Skin of body (tissue), 2 donors: ENCODE data around the gene TRAF4. TPM values are rescaled to one million over a fixed set of nuclear protein-coding genes. Genes with fewer than 3 reads are reported as not detected.
A peak's percentile ranks its signal among the peaks of the same experiment; 100 is the strongest.
"Not testable (repeated sequence)": the region's sequence is repeated elsewhere in the genome, so short reads cannot be mapped to it uniquely, and the experiment has no call there.

ENCODE experiments used
- DNase-seq: peaks from one replicate; lab custom pipeline; 2025; lab: John Stamatoyannopoulos, UW
- total RNA-seq: library from RNA; depleted of rRNA; stranded (reverse); fragments of >200 nt; gene quantifications from one replicate; pipeline ENCODE4 v1.2.3, GENCODE V29; 2014

Gene TRAF4
- total RNA-seq, 1 donor from 2014 or later, result 16.7 TPM

DNA sequence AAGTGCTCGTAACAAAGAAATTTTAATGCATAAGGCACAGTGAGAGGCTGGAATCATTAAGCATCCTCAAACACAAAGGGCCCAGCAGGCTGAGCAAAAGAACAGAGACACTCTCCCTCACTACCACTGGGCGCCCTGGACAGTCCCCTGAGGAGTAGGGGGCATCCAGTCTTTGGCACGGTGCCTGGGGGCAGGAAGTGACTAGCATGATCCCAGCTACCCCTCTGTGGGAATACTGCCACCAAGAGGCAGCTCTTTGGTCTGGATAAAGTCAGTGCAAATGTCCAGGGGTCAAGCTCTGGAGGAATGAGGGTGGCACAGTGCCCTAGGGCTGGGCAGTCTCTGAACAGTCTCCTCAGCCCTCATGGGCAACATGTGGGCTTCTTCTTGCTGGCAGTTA is 29.5 kb upstream of the TRAF4 start:
- no peak for DNase-seq

DNA sequence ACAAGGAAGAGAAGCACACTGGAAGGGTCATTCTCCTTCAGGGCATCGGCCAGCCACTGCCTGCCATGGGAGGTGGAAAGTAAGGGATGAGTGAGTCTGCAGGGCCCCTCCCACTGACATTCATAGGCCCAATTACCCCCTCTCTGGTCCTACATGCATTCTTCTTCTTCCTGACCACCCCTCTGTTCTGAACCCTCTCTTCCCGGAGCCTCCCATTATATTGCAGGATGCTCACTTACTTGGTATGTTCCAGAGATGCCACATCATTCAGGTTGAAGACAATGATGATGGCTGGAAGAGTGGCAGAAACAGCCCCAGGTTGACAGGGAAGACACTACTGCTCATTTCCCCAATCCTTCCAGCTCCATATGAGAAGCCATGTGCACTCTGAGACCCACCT is 28.6 kb upstream of the TRAF4 start:
- DNase-seq, result no peak

DNA sequence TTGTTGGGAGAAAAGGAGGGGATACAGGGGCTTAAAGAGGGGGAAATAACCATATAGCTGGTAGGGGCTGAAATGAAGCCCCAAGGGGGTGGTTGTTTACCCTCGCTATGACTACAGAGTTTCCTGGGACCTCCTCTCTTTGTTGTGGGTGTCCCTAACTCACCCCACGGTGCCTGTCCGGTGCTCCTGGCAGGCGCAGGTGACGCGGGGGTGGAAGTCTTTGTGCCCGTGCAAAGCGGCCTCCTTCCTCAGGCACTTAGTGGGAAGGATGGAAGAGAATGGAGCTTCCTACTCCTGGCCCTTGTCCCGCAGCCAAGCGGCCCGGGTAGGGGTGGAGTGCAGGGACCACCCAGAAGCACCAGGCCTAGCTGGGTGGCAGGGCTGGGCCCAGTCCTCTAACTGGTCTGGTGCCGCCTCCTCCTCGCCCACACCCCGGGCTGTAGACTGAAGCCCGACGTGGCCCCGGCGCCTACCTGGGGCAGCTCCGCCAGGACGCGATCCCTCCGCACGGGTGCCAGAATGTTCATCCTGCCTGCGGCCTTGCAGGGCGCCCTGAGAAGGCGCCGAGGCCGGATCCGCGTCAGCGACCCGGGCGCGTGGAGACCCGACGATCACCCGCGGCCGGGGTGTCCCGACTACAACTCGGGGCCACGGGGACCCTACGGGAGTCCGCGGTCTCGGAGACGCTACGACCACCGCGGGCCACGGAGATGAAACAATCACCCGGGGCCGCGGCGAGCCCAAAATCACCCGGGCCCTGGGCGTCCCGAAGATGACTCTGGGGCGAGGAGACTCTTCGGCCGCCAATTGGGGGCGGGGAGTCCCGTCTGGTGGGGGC is 26.9 kb upstream of the TRAF4 start:
- peak; percentile 37 for DNase-seq

DNA sequence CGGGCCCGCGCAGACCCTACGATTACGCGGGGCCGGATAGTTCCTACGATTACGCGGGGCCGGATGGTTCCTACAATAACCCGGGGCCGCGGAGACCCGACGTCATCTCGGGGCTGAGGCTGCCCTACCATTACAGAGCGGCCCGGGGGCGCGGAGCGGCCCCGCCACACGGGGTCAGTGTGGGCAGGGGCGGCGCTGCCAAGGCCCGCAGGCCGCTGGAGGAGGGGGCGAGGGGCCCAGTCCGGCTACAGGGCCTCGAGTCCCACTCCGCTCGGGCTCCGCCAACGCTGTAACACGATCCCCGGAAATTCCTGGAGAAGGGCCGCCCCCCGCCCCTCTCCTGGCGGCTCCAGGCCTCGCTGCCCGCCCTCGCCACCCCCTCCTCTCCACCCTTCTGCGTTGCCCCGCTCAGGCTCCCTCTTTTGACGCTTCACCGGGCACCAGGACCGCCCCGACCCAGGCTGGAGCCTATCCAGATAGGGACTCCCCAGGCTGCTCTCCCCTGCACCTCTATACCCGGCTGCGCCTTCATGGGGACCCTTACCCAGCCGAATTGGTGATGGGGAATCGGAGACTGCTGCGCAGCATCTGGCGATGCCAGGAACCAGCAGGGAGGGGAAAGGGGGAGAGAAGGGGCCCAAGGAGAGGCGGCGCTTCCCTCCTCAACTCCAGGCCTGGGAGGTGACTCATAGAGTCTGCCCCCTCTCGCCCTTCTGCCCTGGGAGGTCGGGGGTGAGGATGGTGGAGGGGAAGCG is 26.1 kb upstream of the TRAF4 start, which contains the start of gene RAB34:
Gene RAB34 (minus strand): TSS at position 291 of the 755 bp plus-strand sequence. CDS start 602 bp downstream, outside the sequence.
- peak; percentile 91 for DNase-seq

DNA sequence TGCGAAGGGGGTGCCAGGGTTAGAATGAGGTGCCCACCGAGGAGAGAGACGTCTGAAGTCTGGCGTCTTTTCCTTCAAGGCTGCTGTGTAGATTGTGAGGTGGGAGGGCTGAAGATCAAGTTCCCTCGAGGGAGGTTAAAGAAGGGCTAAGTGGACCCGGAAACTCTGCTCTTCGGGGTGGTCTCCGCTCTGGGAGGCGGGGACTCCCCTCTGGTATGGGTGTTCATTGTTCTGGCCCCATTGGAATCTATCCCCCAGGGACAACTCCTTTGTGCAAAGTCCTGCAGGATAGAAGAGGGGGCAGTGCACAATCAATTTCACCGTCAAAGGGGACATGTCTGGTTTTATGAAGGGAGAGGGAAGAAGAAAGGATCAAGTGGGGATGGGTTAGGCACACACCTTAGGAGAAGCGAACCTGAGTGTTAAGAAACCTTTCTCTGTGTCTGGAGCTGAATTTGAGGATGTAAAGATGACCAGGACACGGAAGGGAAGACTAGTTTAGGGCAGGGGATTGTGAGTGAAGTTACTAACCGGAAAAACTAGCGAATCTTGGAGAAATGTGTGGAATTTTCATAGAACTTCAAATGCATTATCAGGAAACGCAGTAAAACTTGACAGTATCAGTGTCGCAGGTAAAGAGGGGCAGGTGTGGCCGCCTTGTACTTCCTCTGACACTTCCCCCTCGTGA is 25.3 kb upstream of the TRAF4 start:
- DNase-seq, result peak; percentile 79

DNA sequence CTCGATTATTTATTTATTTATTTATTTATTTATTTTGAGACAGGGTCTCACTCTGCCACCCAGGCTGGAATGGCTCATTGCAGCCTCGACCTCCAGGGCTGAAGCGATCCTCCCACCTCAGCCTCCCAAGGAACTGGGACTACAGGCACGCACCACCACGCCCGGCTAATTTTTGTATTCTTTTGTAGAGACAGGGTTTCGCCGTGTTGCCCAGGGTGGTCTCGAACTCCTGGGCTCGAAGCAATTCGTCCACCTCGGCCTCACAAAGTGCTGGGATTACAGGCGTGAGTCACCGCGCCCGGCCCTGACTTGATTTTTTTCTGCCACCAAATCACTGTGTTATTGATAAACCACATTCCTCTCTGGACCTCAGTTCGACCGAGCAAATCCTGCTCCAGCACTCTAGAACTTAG is 24.8 kb upstream of the TRAF4 start:
- no peak for DNase-seq

DNA sequence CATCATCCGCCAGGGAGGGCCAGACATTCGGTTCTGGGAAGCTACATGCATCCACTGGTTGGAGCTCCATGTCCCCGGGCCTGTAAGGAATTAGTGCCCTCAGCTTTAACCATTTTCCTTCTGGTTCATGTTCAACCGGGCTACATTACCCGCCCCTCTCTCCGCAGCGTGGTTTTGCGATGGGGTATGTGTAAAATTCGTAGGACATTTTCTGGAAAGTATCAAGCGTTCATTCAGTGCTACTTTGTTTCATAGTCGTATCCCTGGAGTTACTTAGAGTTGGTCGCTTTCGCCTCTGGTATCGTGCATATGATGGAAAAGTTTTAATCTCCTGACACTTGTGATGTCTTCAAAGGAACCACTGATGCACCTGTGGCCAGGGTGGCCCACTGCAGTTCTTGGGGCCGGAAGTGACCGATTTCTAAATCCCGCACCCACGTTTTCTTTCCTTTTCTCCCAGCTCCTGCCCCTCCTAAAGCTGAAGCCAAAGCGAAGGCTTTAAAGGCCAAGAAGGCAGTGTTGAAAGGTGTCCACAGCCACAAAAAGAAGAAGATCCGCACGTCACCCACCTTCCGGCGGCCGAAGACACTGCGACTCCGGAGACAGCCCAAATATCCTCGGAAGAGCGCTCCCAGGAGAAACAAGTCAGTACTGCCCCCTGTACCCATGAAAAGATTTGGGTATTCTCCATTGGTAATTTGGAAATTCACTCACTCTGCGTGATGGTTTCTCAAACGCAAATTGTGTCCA is 23.4 kb upstream of the TRAF4 start:
- DNase-seq, result peak; percentile 70

DNA sequence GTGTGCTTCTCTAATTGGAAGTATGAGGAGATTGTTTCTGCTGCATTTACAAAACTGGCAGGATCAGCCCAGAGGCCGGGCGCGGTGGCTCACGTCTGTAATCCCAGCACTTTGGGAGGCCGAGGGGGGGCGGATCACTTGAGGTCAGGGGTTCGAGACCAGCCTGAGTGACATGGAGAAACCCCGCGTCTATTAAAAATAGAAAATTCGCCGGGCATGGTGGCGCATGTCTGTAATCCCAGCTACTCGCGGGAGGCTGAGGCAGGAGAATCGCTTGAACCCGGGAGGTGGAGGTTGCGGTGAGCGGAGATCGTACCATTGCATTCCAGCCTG is 22.8 kb upstream of the TRAF4 start:
- DNase-seq, result not testable (repeated sequence)

DNA sequence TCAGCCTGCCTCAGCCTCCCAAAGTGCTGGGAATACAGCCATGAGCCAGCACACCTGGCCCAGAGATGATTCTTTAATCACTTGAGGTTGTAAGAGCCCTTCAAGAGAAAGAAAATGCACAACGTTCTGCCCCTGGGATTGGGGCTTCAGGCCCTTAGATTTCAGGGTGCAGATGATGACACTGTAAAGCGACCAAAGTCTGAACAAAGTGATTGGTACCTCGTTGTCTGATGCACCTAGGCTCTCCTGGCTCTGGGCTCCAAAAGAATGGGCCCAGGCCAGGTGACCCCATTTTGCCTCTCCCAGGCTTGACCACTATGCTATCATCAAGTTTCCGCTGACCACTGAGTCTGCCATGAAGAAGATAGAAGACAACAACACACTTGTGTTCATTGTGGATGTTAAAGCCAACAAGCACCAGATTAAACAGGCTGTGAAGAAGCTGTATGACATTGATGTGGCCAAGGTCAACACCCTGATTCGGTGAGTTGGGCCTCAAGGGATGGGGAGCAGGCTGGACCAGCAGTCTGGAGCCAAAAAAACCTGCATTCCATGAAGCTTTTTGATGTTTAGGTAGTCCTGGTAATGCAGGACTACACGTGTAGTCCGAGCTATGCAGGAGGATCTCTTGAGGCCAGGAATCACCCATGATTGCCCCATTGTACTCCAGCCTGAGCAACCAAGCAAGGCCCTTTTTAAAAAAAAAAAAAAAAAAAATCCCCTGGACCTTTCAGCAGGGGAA is 21.2 kb upstream of the TRAF4 start:
- DNase-seq, result no peak

DNA sequence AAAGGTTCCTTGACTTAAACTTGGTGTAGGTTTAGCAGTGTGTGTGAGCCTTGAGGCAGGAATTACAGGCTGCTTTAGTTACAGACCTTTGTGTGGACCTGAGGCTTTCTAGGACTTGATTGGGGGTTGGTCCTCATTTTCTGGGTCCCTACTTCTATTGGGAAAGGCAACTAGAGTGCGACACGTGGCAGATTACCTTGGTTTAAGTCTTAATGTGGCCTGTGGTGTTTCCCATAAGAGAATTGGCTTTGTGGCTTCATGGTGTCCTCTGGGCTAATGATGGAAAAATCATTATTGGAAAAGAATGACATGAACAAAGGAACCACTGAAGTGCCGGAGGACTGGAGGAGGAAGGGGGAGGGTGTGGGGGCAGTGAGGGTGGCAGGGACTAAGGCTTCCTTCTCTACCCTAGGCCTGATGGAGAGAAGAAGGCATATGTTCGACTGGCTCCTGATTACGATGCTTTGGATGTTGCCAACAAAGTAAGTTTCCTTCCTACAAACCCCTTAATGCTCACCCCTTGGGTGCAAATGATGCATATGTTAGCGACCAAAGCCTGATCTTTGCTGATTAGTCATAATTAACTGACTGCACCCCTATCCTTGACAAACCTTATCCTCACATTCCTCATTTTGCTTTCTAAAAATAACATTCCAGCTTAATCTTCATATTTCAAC is 20.5 kb upstream of the TRAF4 start:
- no peak for DNase-seq

DNA sequence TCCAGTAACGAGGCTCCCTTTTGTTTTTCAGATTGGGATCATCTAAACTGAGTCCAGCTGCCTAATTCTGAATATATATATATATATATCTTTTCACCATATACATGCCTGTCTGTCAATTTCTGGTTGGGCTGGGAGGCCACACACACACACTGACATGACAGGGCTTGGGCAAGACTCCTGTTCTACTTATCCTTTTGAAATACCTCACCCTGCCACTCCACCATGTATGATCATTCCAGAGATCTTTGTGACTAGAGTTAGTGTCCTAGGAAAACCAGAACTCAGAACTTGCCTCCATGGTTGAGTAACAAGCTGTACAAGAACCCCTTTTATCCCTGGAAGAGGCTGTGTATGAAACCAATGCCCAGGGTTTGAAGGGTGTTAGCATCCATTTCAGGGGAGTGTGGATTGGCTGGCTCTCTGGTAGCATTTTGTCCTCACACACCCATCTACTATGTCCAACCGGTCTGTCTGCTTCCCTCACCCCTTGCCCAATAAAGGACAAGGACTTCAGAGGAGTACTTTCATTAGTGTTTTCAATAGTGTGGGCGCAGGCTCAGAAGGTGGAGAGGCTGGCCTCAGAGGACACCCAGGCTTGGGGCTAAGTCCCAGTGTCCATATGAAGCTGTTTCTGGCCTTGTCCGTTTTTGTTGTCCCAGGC is 19.8 kb upstream of the TRAF4 start:
- not testable (repeated sequence) for DNase-seq

DNA sequence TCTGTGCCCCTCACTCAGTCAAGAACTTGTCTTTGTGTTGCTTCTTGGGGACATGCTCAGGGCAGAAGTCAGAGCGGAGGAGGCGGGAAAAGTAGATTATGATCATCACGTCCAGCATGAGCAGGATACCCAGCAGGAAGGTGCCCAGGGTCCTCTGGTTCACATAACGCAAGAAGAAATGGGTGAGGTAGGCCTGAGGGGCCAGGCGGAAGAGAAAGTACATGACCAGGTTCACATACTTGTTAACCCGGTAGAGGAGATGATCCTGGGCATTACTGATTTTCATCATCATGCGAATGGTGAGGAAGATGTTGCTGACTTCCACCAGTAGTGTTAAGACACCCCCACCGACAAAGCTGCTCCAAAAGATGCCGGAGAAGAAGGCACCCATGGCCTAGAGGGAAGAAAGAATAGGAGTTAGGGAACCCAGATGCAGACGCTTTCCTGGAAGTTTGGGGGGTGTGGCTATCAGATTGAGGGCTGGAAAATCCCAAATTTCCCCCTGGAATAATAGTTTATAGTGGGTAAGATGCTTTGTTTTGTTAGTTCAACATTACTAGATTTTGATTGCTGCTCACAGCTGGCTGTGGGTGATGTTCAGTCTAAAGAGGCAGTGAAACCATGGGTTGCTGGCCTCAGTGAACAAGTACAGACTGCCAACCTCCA is 19.2 kb upstream of the TRAF4 start:
- DNase-seq, result no peak

DNA sequence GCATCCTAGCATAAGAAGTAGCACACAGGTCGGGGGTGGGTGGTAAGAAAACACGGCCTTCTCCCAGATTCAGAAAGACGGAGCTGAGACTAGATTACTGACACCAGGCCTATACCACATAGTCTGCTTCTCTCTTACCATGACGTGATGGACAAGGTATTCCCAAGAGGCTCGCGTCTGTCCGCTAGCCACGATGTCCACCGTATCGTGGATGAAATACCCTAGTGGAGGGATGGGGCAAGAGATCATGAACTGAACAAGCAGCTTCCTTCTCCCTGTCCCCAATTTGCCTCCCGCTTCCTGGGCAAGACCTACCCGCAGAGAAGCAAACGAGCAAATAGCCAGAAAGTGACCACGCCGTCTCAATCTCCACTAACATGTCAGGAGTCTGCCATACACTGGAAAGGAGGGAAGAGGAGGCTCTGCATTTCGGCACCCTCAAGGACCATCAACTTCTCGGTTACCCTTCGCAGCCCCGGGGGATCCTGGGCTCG is 18.6 kb upstream of the TRAF4 start:
- no peak for DNase-seq

DNA sequence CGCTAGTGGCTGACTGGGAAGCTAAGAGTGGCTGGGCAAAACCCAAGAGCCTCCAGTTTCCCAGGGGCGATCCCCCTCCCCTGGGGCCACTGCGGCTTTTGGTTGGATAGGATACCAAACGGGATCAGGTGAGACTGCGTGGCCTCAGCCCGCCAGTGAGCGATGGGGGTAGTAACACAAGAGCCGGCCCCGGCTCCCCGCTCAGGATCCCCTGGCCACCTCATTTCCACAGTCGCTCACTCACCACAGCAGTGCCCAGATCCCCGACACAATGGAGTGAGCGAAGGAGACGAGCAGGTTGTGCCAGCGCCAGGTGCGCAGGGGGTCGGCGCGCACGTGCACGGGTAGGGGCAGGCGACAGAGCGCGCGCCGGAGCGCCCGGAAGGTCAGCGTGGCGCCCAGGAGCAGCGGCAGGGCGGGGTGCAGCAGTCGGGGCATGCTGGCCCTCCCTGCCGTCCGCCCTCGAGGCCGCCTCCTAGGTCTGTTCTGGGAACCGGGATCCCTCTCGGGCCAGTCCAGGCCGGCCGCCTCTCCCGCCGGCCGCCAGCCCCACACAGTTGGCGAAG is 18.1 kb upstream of the TRAF4 start:
- peak; percentile 71 for DNase-seq

DNA sequence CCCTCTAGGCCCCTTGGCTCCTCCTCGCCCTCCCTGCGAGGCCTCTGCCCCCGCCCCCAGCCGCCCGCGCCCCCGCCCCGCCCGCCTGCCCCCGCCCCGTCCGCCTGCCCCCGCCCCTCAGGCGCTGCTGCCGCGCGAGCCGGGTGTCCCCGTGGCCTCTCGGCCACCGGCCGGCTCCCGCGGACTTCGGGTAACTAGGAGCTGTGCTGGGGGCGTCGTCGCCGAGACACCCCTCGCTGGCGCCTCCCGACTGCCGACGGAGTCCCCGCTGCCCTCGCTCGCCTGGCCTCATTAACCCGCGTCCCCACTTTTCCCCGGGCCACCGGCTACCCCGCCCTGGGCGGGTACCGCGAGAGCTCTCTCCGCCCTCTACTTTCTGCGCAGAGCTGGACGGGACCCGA is 17.6 kb upstream of the TRAF4 start, which contains the start of gene TLCD1:
Gene TLCD1 (minus strand): TSS at position 8 of the 401 bp plus-strand sequence. CDS start 136 bp downstream, outside the sequence.
- DNase-seq, result peak; percentile 71

DNA sequence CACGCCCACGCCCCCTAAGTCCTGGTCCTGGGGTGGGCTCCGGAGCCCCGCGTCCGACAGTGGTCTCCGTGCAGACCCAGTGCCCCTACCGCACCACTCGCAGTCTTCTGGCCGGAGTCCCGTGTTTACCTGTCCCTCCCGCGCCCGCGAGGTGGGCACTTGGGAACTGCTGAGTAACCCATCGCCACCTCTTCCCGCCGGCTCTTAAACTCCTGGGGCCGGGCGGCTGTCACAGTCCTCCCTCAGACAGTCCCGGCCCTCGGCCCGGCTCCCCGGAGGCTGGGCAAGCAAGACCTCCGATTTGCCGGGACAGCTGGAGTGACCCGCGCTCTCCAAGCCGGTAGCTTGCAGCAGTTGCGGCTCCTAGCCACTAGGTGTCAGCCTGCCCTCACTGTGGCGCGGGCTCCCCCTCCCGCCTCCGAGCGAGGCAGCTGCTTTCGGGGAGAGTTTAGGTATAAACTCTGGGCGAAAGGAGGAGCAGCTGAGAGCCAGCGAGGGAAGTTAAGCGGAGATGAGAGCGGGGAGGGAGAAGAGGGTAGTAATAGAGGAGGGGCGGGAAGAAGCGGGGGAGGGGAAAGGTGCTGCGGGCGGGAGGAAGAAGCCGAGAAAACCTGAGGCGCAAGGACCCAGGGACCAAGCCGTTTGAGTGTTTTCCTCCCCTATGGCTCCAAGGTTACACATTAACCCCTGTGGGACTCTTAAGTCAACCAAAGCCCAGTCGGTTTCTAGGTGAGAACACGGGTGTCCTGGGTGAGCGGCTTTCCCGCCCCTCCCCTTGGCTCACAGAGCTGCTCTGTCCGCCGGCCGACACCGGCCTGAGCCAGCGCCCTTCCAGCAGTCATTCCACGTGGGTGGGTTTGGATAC is 17.0 kb upstream of the TRAF4 start:
- peak; percentile 92 for DNase-seq
